ENCODE data around the gene PRELID3B. TPM values are rescaled to one million over a fixed set of nuclear protein-coding genes. Genes with fewer than 3 reads are reported as not detected.

The PRELID3B gene
- total and polyA plus RNA-seq, 2 of the 13 experiments (the other 11 are each of a cell fraction or from before 2014, with no cell fraction given): 23.3 to 42.6 TPM

DNA sequence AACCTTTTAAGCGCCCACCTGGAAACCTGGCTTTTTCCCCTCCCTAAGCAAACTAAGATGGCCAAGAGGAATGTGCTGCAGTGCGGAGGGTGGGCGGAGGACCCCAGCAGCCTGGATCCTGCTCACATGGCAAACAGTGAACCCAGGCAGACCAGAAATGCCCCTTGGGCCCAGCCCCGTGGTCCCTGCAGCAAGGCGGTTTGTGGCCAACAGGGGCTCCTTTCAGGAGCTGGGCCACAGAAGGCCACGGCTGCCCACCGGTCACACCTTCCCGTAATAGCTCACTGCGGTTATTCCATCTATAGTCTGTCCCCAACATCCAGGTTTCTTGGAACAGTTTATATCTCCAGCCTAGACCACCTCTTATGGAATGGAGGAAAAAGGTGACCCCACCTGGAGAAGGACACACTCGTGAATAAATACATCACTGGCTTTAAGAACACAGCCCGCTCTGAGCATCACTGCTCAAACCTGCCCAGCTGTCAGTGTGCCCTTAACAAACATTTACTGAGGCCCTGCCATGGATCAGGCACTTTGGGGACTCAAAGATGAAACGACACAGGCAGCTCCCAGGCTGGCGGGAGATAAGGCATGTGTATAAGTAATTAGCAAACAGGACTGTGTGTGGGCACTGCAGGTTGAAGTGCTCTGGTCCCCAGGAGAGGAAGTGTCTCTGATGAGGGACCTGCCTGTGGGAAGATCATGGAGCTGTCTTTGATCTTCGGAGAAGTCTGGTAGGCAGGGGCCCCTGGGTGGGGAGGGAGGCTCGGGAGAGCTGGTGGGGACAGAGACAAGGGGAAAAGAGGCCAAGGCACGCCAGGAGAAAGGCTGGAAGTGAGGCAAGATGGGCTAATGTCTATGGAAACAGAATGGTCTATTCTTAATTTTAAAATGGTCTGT, 26.5 kb downstream of the PRELID3B start (continued):
- no peak for TF ChIP-seq THYN1 (CRISPR knock-in tag; IDR thresholded peaks at IDR 0.05; ENCODE audit: borderline replicate concordance, low read depth)
- TF ChIP-seq ZNF788 (CRISPR knock-in tag; IDR thresholded peaks at IDR 0.05; ENCODE audit: borderline replicate concordance): peak; percentile 98
- TF ChIP-seq ZNF619 (CRISPR knock-in tag; IDR thresholded peaks at IDR 0.05): no peak
- TF ChIP-seq, protein P1, sequence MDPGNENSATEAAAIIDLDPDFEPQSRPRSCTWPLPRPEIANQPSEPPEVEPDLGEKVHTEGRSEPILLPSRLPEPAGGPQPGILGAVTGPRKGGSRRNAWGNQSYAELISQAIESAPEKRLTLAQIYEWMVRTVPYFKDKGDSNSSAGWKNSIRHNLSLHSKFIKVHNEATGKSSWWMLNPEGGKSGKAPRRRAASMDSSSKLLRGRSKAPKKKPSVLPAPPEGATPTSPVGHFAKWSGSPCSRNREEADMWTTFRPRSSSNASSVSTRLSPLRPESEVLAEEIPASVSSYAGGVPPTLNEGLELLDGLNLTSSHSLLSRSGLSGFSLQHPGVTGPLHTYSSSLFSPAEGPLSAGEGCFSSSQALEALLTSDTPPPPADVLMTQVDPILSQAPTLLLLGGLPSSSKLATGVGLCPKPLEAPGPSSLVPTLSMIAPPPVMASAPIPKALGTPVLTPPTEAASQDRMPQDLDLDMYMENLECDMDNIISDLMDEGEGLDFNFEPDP (CRISPR knock-in tag; conservative IDR thresholded peaks at IDR 0.05): no peak
- TF ChIP-seq, protein P2, sequence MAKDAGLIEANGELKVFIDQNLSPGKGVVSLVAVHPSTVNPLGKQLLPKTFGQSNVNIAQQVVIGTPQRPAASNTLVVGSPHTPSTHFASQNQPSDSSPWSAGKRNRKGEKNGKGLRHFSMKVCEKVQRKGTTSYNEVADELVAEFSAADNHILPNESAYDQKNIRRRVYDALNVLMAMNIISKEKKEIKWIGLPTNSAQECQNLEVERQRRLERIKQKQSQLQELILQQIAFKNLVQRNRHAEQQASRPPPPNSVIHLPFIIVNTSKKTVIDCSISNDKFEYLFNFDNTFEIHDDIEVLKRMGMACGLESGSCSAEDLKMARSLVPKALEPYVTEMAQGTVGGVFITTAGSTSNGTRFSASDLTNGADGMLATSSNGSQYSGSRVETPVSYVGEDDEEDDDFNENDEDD (CRISPR knock-in tag; IDR thresholded peaks at IDR 0.05; ENCODE audit: borderline replicate concordance): peak; percentile 95
- TF ChIP-seq, protein P3, sequence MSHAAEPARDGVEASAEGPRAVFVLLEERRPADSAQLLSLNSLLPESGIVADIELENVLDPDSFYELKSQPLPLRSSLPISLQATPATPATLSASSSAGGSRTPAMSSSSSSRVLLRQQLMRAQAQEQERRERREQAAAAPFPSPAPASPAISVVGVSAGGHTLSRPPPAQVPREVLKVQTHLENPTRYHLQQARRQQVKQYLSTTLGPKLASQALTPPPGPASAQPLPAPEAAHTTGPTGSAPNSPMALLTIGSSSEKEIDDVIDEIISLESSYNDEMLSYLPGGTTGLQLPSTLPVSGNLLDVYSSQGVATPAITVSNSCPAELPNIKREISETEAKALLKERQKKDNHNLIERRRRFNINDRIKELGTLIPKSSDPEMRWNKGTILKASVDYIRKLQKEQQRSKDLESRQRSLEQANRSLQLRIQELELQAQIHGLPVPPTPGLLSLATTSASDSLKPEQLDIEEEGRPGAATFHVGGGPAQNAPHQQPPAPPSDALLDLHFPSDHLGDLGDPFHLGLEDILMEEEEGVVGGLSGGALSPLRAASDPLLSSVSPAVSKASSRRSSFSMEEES (CRISPR knock-in tag; IDR thresholded peaks at IDR 0.05): peak; percentile 58; the same call in 1 of the 2 replicates
- TF ChIP-seq DMTF1 (CRISPR knock-in tag; IDR thresholded peaks at IDR 0.05): no peak
- TF ChIP-seq GATA4 (IDR thresholded peaks at IDR 0.05; ENCODE audit: borderline replicate concordance, low read depth): peak; percentile 97
- peak; percentile 95 for TF ChIP-seq MTA1 (CRISPR knock-in tag; IDR thresholded peaks at IDR 0.05; ENCODE audit: borderline replicate concordance)
- TF ChIP-seq, protein P4, sequence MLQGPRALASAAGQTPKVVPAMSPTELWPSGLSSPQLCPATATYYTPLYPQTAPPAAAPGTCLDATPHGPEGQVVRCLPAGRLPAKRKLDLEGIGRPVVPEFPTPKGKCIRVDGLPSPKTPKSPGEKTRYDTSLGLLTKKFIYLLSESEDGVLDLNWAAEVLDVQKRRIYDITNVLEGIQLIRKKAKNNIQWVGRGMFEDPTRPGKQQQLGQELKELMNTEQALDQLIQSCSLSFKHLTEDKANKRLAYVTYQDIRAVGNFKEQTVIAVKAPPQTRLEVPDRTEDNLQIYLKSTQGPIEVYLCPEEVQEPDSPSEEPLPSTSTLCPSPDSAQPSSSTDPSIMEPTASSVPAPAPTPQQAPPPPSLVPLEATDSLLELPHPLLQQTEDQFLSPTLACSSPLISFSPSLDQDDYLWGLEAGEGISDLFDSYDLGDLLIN (CRISPR knock-in tag; IDR thresholded peaks at IDR 0.05; ENCODE audit: borderline replicate concordance): peak; percentile 79; the same call in 1 of the 2 replicates
- TF ChIP-seq ZKSCAN5 (CRISPR knock-in tag; IDR thresholded peaks at IDR 0.05): peak; percentile 10; the same call in 1 of the 2 replicates
- no peak for TF ChIP-seq ZNF713 (CRISPR knock-in tag; IDR thresholded peaks at IDR 0.05)
- peak; percentile 92 for TF ChIP-seq ZNF614 (CRISPR knock-in tag; IDR thresholded peaks at IDR 0.05; ENCODE audit: borderline replicate concordance)
- TF ChIP-seq PITX1 (CRISPR knock-in tag; IDR thresholded peaks at IDR 0.05): peak; percentile 99
- TF ChIP-seq ZBTB7B (CRISPR knock-in tag; IDR thresholded peaks at IDR 0.05): peak; percentile 96
- no peak for TF ChIP-seq RORA (CRISPR knock-in tag; IDR thresholded peaks at IDR 0.05)
- TF ChIP-seq ZNF230 (CRISPR knock-in tag; IDR thresholded peaks at IDR 0.05): peak; percentile 73; the same call in 1 of the 2 replicates
- TF ChIP-seq POLR2A (IDR thresholded peaks at IDR 0.05; ENCODE audit: insufficient read depth in 1 of 2, low read depth in 2 of 2, low read length in 2 of 2): peak in 1 of 2 experiments; percentile 44; a peak in 2 of 4 replicates
- no peak for TF ChIP-seq CREBL2 (CRISPR knock-in tag; IDR thresholded peaks at IDR 0.05; ENCODE audit: borderline replicate concordance)
- peak; percentile 77 for TF ChIP-seq NRL (CRISPR knock-in tag; IDR thresholded peaks at IDR 0.05; ENCODE audit: borderline replicate concordance)
- no peak for TF ChIP-seq MTF1 (CRISPR knock-in tag; IDR thresholded peaks at IDR 0.05)

All from HepG2 (cell line).